Ovary (tissue), 3 donors: ENCODE data around the gene PLCB1.

Source experiments
- CTCF ChIP-seq, 3 donors: fragments of 450-650 bp in 2 of 3; fragments of 200-600 bp in 1 of 3; IDR thresholded peaks; one replicate each; pipeline versions ENCODE4 v1.5.1 to v1.8.0; 2016 to 2022; ENCODE audit warnings: antibody characterized with exemption in 3 of 3, mild to moderate bottlenecking in 1 of 3
- EP300 ChIP-seq: sonication (generic); formaldehyde crosslinking; IDR thresholded peaks from one replicate; pipeline ENCODE4 v1.6.1; 2017; ENCODE audit warnings: antibody characterized with exemption
- POLR2A ChIP-seq: fragments of 450-650 bp; IDR thresholded peaks from one replicate; pipeline ENCODE4 v1.6.1; 2017; ENCODE audit warnings: antibody characterized with exemption, mild to moderate bottlenecking, moderate library complexity
- donor health status: DM: no; HTN: no; CAD: no.

DNA sequence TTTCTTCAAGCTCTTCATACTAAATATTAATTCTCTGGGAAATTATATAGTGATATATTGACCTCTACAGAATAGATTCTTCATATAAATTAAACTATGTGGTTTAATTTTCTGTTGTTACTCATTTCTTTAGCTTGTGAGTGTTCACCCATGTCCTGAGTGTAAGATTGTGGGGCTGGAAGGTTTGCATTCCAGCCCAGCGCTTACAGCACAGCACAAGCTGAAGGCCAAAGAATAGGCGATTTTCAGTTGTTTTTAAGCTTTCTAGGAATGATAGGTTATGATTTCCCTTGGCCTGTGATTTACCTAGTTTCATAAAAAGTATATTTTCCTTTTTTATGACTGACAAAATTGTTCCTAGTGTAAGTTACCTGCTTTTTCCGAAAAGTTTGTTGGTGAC is 194.1 kb downstream of the PLCB1 start:
- TF ChIP-seq POLR2A (no peak), CTCF (IDR thresholded peaks at IDR 0.05) (no peak), EP300 (no peak)
